NCI-H748 (cell line): ENCODE measurements around the gene NUB1.

Experiments used
- DNase-seq: peaks from one replicate; lab custom pipeline; 2025; ENCODE audit not compliant: unreplicated experiment; lab: John Stamatoyannopoulos, UW

Gene NUB1

DNA sequence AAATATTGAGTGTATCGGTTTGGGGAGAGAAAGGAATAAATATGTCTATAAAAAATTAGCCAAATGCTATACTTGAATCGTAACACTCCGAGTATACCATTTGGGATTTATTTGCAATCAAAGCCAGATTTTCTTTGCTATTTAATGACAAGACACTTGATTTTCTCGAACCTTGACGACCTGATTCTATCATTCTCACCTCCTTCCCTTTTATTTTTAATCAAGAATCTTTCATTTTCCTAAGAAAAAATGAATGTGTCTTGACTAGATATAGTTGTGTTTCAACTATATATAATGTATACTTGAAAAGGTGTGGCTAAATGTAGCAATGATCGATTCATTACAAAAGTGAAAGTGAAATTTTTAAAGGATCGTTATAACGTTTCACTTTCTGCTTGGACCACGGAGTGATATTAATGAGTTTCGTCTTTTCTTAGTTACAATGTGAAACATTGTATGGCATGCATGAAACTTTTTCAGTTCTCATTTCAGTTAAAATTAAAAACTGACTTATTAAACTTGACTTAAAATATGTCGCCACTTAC, 562 bp downstream of the NUB1 start:
- no peak for DNase-seq

DNA sequence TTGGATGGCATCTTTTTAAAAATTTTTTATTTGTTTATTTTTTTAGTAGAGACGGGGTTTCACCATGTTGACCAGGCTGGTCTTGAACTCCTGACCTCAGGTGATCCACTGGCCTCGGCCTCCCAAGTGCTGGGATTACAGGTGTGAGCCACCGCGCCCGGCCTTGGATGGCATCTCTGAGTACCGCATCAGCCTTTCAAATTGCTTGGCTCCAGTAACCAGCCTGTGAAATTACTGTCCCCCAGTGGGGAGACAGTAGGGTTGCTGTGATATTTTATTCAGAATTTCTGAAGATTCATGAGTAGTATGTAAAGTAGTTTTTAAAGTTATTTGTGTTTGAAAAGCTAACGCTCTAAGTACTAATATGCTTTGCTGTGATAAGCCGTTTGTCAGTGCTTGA, 1.2 kb downstream of the NUB1 start:
- no peak for DNase-seq

DNA sequence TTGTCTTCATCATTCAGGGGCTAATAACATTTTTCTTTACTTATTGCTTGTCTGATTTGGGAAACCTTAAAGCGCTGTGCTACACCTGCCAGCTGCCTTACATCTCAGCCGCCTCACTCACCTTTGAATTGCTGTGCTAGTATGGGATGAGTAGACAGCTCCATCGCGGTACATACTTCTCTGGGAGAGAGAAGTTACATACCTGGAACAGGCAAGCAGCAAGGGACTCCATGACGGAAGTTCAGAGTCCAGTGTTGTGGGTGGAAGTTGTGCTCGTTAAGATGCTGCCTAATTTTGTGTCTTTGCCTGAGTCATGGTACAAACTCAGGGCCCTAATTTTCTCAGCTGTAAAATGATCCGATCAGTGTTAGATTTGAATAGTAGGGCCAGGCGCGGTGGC, 1.9 kb downstream of the NUB1 start:
- no peak for DNase-seq

DNA sequence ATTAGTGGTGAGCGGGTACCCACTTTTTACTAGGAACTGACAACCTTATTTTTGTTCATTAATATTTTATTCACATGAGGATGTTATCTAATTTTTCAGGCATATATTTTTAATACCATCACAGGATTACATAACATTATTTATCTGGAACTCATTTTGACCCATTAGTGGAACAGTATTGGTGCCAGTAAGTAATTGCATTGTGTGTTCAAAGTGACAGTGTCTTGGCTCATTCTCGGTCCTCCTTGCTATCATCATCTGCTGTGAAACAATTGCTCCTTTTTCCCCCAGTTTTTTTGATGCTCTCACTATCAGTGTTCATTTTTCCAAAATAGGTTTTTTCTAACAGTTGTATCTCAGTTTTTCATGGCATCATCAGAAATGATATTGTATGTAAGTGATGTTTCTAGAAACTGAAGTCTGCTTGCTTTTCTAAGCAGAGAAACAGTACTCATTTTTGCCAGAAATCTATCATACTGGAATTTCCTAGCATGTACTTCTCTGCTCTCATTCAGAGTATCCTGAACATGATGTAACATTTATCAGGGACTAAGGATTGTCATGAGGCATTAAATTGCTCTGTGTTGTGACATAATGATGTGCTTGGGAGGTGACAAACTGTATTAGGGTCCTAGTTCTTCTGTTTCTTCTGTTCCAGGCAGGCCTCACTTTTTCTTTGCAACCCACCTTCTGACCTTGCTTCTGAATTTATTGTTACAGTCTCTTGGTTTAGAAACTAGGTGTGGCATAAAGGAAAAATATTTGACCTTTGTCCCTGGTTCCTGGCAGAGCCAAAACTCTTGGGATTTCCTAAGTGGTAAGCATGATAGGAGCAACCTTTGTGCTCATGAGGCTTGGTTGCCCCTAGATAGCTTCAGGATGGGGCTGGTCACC, 4.2 kb downstream of the NUB1 start:
- DNase-seq = no peak

DNA sequence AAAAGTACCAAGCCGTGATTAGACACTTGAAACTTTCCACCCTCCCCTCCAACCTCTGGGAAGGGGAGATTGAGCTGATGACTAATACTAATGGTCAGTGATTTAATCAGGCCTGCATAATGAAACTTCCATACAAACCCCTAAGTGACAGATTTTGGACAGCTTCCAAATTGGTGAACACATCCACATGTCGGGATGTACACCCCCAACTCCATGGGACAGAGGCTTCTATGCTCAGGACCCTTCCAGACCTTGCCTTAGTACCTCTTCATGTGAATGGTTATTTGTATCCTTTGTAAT, 4.8 kb downstream of the NUB1 start:
- no peak for DNase-seq

DNA sequence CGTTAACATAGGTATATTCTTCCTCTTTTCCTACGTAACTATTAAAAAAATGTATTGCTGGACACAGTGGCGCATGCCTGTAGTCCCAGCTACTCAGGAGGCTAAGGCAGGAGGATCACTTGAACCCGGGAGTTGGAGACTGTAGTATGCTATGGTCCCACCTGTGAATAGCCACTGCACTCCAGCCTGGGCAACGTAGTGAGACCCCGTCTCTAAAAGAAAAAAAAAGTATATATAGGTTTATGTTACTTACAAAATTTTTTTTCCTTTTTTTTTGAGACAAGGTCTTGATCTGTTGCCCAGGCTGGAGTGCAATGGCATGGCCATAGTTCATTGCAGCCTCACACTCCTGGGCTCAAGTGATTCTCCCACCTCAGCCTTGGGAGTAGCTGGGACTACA, 5.6 kb downstream of the NUB1 start:
- no peak for DNase-seq

DNA sequence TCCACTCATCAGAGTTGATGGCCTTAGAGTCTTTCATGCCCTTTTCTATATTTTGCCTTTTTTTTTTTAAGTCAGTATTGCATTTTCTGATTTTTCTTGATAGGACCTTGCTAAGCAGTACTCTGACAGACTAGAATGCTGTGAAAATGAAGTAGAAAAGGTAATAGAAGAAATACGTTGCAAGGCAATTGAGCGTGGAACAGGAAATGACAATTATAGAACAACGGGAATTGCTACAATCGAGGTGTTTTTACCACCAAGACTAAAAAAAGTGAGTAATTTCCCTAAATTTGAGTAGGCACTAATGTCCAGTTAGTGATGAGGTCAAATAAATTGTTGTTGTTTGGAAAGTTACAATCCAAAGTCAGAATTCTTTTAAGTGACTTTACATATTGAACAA, 7.4 kb downstream of the NUB1 start:
- DNase-seq = no peak

DNA sequence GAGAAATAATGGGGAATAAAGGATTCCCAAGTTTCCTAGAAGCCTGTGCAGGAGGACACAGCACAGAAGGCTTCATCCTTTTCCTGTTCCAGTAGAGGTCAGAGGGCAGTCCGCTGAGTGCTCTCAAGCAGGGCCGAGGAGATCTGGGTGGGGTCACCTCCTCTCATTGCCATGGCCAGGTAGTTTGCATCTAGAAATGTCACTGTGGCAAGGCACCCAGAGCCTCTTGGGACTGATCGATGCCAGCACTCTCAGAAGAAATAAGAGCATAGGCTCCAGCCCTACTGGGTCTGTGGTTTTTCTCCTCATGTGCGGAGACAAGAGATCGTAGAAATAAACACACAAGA, 7.9 kb downstream of the NUB1 start:
- DNase-seq = no peak

DNA sequence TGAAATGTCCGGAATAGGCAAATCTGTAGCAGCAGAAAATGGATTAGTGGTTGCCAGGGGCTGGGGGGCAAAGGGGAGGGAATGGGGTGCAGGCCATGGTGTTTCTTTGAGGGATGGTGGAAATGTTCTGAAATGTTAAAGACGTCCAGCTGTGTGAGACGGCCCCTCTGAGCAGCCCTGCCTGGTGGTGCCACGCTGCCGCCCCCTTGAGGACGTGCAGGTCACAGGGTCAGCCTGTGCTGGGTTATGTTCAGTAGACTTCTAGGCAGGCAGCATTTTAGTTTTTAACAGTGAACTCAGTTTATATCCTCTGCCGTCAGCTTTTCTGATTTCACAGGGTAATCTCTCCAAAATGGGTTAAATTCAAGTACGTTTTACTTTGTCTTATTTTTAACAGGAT, 9.4 kb downstream of the NUB1 start:
- no peak for DNase-seq

DNA sequence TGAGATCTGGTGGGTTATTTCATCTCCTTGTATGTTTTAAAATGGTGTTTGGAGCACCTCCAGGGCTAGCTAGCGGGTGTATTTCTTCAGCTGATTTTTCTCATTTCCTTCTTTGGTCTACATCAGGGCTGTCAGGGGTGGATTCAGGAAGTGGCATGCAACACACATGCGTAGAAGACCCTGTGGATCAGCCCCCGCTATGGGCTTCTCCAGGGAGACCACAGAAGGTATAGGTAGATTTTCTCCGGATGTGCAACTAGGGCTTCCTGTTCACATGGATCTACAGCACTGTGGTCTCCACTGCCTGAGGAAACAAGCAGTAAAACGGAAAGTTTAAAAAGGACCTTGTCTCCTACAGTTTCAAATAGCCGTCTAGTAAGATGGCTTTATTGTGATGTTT, 10.4 kb downstream of the NUB1 start:
- DNase-seq = no peak

DNA sequence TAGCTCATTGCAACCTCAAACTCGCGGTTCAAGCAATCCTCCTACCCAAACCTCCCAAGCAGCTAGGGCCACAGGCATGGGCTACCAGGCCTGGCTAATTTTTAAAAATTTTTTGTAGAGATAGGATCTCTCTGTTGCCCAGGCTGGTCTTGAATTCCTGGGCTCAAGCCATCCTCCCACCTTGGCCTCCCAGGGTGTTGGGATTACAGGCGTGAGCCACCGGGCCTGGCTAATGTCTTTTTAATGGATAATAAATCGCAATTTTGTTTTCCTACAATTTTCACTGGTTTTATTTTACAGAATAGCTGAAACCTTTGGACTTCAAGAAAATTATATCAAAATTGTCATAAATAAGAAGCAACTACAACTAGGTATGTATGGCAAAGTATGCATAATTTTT, 10.9 kb downstream of the NUB1 start:
- no peak for DNase-seq

DNA sequence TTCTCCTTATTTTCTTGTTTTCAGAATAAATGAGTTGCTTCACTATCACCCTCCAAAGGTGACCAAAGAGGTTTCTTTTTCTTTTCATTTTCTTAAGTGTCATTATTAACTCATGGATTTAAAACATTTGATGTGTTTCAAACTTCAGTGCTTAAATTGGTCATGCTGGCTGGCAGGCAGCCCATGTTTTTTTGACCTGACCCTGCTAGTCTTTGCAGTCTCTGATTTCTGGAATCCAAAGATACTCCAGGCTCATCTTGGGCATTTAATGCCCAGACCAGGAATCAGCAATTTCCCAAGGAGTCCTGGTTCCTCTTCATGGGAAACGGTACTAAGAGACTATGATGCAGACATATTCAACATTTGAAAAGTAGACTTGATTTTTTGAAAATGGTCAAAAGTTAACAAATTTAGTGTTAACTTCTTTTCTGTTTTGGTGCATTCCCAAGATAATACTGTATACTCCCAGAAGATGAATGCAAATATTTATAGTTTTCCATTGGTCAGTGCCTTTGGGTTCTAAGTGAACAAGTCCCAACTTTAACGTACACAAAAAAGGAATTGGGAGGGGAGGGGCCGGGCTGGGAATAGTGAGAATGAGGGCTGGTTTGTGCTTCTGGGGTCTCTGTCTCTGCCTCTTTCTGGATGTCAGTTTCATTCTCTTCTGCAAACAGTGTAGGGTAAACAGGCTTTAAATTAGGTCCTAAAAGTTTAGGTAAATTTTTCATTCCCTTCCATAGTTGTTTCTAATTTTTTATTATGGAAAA, 19.8 kb downstream of the NUB1 start:
- DNase-seq = no peak

DNA sequence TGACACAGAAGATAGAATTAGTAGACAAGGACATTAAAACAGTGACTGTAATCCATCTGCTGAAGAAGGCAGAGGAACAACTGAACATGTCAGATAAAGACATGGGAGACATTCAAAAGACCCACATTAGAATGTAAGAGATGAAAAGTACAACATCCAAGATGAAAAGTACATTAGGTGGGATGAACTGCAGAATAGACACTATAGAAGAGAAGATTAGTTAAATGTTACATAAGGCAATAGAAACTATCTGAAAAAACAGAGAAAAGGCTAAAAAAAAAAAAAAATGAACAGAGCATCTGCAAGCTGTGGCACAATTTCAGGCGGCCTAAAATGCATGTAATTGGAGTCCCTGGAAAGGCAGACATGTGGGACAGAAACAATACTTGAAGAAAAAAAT, 21.6 kb downstream of the NUB1 start:
- DNase-seq = no peak

DNA sequence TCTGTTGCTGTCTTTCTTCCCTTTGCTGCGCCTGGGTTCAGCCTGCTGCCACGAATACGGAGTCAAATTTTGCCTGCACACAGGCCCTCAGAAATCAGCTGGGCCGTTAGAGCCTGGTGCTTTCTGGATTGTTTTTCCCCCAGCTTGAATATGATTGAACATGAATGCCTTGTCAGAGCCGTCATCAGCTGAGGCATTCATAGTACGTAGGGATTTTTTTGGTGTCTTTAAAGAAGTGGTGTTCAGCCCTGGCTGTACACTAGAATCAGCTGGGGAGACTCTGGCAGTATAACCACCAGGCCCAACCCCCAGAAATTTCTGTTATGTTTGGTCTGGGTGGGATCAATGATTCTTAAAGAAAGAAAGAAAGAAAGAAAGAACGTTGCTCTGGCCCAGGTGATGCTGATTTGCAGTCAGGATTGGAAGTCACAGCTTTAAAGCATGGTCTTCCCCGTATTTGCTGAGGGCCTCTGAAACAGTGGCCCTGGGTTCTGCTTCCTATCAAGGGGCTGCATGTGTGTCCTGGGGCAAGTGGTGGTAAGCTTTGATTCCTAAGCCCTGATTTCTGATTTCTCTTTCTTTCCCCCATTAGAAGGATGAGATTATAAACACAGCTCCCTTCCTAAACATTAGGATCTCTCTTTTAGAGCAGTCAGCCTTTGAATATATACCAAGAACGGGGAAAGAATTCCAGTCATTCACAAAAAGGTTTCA, 24.7 kb downstream of the NUB1 start:
- DNase-seq = no peak

DNA sequence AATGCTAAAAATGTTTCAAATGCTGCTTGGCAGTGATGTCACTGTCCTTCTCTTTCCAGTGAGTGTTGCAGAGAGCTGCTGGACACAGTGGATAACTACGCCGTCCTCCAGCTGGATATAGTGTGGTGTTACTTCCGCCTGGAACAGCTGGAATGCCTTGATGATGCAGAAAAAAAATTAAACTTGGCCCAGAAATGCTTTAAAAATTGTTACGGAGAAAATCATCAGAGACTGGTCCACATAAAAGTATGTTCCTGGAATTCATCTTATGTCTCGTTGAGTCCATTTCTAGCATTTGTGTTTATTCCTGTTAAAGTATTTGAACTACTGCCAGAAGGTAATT, 25.2 kb downstream of the NUB1 start:
- no peak for DNase-seq

DNA sequence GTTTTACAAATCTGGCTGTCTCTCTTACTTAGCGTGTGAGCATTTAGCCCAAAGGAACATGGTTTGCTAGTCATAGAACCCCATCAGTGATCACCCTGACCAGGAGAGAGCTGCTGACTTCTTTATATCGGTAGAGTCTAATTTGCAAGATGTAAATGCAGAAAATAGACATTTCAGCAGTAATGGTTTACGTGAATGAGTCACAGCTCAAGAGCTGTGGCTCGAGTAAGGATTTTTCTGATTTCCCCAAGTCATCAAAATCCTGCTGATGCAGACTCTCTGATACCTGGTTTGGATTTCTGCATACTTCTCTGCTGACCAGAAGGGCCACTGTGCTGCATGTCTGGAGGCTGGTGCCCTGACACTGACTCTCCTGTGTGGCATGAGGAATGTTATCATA, 25.7 kb downstream of the NUB1 start:
- no peak for DNase-seq

DNA sequence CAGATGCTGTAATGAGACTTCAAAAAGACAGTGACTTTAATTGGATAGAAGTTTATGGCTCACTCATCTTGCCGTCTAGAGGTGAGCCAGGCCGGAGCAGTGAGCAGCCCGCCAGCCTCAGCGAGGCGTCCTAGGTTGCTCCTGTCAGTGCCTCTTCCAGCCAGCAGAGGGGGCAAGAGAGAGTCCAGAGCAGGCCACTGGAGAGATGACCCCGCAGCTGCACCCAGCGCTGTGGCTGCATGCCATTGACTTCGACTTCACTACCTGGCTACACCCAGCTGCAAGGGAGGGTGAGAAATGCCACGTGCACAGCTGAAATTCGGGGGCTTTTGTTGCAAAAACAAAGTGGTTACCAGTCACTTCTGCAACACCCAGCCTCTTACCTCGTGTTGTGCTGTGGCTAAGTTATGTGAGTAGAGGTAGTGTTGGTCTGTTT, 26.5 kb downstream of the NUB1 start:
- peak; percentile 74 for DNase-seq

DNA sequence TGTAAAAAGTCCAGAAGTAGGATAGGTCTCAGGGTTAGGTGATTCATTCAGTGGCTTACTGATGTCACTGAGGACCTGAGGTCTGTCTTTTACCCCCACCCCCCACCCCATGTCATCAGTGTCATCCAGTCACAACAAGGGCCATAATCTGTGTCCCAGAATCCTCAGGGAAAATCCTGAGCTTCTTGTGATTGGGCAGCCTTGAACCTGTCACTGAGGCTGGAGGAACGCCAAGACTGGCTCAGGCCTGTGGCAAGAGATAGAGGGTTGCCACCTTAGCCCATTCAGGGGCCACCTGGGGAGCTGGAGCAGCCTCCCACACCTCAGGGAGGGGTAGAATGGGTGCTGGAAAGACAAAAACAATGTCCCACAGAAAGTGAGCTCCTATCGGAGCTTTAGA, 29.7 kb downstream of the NUB1 start:
- DNase-seq = no peak

DNA sequence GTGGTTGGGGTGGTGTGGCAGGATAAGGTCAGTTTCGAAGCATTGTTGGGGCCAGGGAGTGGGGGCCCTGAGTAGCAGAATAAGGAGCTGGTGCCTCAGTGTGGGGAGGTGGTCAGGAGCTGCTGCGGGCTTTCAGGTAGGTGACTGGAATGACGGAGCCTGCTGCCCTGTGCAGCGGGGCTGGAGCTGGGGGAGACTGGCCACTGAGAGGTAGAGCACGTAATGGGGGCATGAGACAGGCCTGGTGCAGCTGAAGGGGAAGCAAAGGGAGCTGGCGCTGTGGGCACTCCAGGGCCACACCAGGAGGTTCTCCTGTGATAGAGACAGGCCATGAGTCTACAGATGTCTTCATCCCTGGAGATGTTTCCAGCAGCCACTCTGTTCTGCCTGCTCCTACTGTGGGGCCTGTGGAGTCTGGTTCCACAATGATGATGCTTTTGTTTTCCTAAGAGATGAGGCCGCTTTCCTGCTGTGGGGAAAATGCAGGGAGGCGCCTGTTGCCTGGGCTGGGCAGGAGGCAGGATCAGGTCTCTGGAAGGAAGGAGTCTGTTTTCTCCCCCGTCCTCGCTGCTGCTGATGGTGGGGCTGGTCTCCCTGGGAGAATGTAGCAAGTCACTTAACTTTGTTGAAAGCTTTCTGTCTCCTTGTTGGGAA, 31.1 kb downstream of the NUB1 start:
- no peak for DNase-seq

DNA sequence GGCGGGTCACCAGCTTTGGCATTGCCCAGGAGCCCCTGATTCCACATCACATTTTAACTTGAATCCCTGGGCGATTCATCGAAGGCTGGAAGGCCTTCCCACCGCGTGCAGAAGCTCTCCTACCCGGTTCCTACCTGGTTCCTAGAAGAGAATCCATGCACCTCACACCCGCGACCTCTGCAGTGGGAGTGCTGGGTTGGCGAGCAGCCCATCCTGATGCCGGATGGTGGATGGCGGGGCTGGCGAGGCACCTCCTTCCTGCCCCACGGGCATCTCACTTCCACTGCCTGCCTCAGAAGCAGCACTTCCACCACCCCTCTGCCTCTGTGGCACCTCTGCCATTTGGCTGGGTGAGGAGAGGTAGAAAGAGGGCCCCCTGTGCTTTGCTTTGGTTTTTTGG, 32.0 kb downstream of the NUB1 start:
- no peak for DNase-seq

DNA sequence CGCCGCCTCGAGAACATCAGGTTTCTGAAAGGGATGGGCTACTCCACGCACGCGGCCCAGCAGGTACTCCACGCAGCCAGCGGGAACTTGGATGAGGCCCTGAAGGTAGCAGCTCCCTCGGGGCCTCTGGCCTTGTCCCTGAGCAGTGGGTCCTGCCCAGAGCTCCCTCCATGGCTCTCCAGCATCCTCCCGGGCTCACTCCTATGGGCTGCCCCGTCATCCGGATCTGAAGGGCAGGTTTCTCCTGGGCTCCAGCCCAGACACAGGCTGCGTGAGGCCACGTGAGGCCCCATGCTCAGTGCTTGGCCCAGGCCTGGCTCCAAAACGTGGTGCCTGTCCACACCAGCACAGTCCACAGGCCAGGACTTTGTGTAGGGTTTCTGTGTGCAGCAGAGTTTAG, 32.5 kb downstream of the NUB1 start:
- DNase-seq = no peak
